GM19324 (cell line): Measurements from ENCODE around the gene SLC39A11.
"Not testable (repeated sequence)": the region's sequence is repeated elsewhere in the genome, so short reads cannot be mapped to it uniquely, and the experiment has no call there.

ENCODE experiments used
- ATAC-seq: cut with Tn5 transposase; IDR thresholded peaks from one replicate; pipeline ENCODE4 v1.9.1; 2021; ENCODE audit warnings: mild to moderate bottlenecking, moderate library complexity; ENCODE audit not compliant: unreplicated experiment, low FRiP score

SLC39A11 gene

DNA sequence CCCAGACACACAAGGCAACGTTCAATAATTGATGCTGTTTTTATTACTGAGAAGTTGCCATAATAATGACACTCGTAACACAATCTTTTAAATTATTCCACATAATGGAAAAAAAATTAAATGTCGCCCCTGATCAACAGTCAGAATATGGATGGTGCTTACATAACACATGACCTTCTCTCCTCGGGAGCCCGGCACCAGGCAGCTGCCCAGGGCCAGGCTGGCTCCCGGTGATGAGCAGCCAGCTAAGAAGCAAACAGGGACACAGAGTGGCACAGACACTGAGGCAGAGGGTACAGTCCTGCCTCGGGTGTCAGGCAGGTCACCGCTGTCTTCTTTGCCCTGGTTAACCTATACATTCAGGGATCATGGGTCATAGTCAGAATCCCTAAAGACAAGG is 137.9 kb downstream of the SLC39A11 start:
- no peak for ATAC-seq

DNA sequence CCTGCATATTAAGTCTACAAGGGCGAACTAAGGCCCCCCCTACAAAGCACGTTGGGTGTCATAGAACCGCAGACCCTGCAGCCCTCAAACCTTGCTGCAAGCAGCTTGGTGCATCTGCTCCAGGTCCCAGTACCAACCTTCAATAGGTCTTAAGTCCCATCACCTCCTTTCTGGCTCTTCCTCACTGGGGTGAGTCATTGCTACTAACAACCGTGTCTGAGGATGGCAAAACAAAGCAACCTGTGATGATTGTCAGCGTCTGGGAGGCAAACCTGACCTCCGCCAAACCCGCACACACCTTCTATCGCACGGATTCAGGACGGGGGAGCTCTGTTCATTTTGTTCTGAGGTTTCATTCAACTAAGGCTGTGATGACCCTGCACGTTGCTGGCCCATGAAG is 138.9 kb downstream of the SLC39A11 start:
- ATAC-seq, result no peak

DNA sequence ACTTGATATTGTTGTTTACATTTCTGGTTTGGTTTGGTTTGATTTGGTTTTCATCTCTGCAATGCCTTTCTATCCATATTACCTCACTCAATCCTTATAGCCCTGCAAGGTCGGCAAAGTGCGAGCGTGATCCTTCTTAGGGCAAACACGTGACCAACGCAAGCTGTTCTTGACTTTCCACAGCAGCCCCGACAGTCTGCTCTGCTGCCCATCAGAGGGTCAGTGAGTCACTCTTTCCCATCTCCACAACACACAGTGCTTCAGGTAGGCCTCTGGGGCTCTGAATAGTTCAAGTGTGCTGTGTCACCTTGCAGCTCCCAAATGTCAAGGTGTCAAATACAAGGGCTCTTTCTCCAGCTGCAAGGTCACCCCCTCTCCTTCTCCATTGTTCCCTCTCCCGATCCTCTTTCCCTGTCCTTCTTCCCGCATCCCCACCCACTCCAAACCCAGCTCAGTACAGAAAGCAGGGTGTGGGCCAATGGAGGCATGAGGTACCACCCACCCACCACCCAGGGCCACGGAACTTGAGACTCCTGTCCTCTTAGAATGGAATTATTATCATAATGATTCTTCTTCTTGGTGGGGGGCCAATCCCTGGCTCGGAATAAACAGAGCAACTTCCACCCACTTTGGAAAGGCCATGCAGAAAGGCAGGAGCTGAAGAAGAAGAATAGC is 139.7 kb downstream of the SLC39A11 start:
- no peak for ATAC-seq

DNA sequence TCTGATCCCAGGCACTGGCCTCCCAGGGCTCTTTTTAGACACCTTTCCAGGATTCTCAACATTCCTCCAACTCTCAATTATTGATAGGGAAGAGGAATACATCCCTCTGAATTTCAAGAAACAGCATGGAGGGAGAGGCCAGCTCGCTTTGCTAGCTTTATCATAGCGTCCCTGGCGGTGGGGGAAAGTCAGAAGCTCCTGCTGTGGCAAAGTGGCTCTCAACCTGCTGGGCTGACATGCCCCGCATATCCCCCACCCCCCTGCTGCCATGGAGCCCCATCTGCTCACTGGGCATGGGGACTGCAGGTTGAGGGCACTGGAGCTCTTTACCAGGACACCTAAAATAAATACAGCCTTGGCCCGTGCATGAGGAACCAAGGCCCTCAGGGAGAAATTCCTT is 140.3 kb downstream of the SLC39A11 start:
- no peak for ATAC-seq

DNA sequence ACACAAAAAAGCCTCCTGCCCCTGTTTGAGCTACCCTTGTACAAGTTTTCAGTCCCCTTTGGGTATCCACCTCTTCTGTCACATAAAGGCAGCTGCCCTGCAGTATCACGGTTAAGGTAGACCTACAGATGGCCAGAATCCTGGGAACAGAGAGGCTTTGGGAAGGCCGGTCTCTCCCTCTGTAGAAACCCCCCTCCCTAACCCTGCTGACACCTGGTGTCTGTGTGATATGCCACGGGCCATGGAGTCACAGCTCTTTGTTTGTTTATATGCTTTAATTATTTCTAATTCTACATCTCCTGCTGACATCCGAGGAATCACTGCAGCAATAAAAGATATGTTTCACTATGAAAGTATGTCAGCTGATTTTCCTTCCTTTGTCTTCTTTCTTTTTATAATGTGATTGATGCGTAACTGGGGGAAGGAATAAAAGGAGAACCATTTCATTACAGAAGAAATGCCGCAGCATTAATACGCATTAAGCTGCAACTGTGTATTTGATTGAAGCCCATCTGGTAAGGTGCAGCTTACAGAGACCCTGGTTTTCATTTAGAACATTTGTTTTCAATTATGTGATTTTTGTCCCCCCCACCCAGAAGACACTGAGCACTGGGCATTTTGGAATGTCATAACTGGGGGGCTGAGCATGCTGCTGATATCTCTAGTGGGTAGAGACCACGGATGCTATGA is 142.1 kb downstream of the SLC39A11 start:
- ATAC-seq, result no peak

DNA sequence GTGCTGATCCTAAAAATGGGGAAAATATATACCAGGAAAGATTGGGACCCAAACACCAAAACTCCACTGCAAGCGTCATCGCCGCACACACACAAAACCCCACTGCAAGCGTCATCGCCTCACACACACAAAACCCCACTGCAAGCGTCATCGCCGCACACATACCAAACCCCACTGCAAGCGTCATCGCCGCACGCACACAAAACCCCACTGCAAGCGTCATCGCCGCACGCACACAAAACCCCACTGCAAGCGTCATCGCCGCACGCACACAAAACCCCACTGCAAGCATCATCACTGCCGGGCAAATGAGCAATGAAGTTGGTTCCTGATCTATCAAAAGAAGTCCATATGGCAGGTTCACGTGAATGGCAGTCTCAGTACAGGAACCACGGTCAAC is 144.4 kb downstream of the SLC39A11 start:
- ATAC-seq, result no peak

DNA sequence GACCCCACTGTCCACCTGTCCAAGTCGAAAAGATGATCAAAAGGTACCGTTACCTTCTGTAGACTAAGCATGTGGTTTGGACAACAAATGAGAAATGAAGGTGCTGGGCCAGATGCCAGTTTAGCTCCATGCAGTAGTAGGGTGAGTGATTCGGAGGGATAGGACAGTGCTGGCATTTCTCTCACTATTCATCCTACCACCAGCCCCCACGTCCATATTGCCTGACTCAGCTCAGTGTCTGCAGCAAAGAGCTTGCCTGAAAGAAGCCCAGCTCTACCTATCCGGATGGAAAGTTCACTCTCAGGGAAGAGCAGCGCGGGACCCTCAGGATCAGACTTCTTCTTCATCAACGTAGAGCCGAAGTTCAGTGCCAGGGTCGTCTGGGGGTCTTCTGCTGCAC is 145.0 kb downstream of the SLC39A11 start:
- ATAC-seq, result no peak

DNA sequence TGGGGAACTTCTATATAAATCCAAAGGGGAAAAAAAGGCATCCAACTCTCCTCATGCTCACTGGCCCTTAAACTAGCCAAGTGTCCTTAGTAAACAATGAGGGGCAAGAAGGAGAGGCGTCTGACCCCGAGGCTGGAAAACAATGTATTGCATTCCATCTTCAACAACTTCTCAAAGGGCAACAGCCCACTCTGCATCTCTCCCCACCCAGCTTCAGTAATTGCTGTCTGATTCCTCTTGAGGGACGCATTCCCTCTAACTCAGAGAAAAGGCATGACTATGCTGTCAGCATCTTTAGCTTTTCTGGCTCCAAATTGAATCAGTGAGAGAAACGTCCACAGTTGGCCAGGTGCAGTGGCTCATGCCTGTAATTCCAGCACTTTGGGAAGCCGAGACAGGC is 145.8 kb downstream of the SLC39A11 start:
- ATAC-seq, result no peak

DNA sequence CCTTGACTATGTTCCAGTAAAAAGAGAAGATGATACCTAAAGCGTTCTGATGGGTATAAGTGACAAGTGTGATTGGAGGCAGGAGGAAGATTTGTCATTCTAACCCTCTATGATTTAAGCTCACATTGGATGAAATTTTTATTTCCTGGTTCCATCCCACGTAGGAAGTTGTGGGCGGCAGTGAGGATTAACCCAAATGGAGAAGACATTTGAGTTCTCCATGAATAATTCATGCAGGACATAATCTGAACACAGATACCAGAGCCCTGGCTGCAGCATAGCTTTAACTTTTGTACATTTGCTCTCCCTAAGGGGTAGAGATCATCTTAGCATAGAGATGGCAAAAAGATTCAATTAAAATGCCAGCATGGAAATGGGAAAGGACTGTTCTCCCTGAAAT is 146.3 kb downstream of the SLC39A11 start:
- no peak for ATAC-seq

DNA sequence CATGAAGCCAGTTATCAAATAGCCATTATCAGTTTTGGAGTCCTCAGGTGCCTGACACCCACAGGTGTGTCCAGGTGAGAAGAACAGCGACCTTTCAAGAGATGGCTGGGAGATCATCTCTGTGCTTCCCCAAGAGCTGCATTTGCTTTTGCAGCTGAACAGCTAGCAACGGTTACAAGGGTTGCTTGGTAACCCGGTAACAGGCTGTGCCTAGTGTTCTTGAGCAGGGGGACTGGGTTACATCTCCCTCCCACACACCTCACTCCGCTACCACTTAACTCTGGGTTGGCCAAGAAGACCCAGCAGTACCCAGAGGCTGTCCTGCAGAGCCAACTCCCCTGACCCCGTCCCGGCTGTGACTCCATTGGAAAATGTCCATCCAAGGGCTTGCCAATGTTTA is 147.0 kb downstream of the SLC39A11 start:
- ATAC-seq, result no peak

DNA sequence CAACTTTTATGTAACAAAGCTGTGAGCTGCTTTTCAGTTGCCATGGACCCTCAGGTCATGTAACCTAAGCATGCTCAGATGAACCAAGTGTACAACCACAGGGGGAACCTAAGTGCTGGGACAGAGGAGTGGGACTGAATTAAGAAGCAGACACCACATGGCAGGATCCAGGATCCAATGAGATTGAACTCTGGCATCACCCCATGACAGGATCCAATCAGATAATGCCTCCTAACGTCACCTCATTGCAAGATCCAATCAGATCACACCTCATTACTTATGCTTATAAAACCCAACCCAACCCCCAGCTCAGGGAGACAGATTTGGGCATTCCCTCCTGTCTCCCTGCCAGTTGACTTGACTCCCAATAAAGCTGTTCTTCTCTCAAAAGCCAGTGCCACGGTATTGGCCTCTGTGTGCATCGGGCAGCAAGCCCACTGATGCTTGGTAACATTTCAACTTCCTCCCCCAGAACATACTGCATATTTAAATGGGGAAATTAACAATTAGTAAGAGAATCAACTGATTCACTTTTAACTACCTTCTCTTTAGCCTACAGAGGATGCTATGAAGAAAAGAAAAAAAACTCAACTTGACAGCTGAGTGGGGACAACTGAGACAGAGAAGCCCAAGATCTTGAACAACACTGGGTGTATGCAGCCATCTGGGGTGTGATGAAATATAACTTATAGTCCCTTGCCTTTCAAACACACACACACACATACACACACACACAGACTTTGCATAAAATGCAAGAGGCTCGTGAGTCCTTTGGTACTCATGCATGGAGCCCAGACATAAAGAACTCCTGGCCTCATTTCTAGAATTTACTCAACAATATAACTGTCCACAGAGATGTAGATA is 148.4 kb downstream of the SLC39A11 start:
- ATAC-seq, result no peak

DNA sequence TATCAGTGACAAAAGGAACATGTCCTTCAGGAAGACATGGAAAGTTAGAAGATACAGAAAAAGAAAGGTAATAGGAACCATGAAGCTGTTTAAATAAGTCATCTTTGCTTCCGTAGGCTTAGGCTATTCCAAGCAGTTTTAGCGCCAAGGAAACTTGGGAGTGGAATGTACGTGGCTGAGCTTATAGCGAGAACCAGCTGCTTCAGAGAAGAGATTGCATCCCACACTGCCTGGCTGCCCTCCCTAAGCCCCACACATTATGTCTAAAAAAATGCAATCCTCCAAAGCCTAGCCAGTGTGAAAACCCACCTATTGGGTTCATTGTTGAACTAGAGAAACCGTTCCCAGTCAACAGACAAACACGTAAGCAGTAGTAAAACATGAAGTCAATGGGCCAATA is 149.9 kb downstream of the SLC39A11 start:
- no peak for ATAC-seq

DNA sequence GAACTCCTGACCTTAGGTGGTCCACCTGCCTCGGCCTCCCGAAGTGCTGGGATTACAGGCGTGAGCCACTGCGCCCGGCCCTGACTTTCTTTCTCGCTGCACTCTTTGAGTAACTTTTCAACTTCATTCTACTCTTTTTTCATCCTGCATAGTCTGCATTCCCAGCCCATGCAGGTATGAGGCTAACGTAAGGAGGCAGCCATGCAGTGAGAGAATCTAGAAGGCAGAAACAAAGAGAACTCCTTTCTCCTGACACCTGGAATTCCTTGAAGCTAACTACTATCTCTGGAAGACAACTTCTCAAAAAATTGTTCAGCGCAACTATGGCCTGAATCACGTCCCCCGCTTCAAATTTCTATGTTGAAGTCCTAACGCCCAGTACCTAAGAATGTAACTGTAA is 152.0 kb downstream of the SLC39A11 start:
- ATAC-seq, result no peak

DNA sequence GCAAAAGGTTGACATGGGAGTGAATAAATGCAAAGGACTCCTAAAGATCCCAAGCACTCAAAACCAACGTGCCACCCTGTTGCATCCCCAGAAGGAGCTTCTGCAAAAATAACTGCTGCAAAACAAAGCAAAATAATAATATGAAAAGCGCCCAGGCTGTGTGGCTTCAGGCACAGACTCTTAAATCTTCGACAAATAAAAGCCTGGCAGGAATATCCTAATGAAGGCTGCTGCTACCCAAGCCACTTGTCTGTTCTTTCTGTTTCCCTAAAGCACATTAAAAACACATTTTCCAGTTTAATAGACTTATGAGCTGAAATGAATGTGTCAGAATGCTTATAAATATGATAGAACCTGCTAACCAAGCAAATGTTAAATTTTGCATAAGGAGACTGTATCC is 154.0 kb downstream of the SLC39A11 start:
- no peak for ATAC-seq

DNA sequence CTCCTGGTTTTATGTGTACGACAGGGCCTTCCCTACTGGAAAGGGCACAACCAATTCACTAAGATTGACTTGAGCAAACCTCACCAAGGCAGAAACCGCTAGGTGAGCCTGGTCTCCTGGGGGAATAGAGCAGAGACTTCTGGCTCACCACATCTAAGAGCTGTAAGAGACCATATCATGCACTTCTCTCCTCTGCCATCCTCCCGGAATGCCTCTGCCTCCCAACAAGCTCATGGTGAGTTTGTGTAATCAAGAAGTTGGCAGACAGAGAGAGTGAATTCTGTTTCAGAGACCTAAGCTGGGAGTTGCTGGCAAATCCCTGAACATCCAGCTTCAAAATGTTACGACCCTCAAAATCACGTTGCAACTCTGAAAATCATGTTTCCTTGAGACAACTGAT is 154.8 kb downstream of the SLC39A11 start:
- no peak for ATAC-seq

DNA sequence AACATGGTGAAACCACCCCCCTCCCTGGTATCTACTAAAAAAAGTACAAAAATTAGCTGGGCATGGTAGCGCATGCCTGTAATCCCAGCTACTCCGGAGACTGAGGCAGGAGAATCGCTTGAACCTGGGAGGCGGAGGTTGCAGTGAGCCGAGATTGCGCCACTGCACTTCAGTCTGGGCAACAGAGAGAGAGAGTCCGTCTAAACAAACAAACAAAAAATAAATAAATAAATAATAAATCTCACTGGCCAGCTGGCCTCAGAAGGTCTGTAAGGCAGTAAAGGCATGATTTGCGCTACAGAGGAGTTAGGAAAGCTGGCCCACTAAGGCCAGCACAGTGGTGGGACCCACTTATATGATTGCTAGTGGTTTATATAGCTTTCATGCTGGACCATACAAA is 155.2 kb downstream of the SLC39A11 start:
- not testable (repeated sequence) for ATAC-seq

DNA sequence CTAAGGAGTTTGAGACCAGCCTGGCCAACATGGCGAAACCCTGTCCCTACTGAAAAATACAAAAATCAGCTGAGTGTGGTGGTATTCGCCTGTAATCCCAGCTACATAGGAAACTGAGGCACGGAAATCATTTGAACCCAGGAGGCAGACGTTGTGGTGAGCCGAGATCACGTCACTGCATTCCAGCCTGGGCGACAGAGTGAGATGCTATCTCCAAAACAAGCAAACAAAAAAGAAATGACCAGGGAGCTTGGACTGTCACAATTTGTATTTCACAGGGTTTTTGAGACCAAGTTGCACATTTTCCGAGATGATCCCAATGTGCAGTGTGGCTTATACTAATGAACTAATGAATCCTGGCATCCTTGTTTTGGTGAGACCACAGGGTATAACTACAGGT is 156.5 kb downstream of the SLC39A11 start:
- ATAC-seq, result no peak

DNA sequence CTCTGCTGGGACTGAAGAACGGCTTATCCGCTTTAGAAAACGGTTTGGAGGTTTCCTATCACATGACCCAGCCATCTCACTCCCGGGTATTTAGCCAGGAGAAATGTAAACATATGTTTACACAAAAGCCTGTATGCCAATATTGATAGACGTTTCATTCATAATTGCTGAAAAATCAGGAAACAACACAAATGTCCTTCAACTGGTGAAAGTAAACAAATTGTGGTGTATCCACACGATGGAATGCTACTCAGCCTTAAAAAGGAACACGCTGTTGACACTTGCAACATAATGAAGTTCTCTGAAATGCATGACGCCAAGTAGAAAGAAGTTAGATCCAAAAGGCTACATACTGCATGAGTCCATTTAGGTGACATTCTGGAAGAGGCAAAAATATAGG is 157.6 kb downstream of the SLC39A11 start:
- no peak for ATAC-seq

DNA sequence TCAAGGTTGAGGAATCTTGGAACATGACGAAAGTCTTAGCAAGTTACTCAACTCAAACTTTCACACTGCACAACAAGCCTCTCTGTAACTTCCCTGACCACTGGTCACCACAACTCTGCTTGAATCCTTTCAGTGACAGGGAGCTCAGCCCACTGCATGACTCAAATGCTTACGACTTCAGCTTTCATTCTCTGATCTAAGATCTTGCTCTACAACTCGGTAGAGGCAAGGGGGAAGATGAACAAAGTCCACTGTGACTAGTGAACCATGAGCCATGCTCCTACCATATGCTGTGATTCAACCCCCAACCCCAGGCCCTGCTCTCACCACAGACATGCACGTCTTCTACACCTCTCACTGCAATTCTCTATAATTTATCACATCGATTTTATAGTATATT is 160.9 kb downstream of the SLC39A11 start:
- ATAC-seq, result peak; percentile 57

DNA sequence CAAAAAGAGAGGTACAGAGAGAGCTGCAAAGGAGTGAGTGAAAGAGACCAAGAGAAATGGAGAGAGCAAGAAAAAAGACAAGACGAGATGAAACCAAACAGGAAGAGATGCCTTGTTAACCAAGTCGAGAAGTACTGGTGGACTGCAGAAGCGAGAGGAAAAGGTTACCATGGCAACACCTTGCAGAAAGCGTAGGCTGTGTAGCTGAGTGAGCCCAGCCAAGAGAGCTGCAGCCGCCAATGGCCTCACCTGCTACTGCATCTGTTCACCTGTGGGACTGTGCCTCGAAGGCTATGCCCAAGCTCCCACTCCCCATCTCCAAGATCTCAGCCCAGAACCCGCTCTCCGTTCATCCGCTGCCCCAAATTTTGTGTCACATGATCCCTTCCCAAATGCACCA is 161.3 kb downstream of the SLC39A11 start:
- ATAC-seq, result peak; percentile 80

DNA sequence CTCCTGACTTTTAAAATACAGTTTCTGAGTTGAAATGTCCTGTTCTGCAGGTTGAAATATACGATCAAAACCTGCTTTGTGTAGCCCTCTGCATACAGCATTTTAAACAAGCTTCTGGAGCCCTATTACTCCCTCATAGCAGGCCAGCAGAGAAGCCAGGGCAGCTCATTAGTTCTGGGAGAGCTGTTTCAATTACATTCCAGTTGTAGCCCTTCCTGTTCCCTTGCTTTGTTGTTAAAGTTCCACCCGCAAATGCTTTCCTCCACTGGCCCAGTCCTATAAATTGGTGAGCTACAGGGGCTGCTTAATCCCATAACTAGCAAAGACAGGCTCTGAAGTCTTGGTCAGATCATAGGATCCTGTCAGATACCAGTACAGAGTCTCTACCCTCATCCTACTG is 162.5 kb downstream of the SLC39A11 start:
- ATAC-seq, result no peak
